ENCODE measurements around the gene AP3S2. TPM values are rescaled to one million over a fixed set of nuclear protein-coding genes. Genes with fewer than 3 reads are reported as not detected.

Gene AP3S2
- total and polyA plus RNA-seq, 2 experiments from 2014 or later: 9.4 to 93.3 TPM

DNA sequence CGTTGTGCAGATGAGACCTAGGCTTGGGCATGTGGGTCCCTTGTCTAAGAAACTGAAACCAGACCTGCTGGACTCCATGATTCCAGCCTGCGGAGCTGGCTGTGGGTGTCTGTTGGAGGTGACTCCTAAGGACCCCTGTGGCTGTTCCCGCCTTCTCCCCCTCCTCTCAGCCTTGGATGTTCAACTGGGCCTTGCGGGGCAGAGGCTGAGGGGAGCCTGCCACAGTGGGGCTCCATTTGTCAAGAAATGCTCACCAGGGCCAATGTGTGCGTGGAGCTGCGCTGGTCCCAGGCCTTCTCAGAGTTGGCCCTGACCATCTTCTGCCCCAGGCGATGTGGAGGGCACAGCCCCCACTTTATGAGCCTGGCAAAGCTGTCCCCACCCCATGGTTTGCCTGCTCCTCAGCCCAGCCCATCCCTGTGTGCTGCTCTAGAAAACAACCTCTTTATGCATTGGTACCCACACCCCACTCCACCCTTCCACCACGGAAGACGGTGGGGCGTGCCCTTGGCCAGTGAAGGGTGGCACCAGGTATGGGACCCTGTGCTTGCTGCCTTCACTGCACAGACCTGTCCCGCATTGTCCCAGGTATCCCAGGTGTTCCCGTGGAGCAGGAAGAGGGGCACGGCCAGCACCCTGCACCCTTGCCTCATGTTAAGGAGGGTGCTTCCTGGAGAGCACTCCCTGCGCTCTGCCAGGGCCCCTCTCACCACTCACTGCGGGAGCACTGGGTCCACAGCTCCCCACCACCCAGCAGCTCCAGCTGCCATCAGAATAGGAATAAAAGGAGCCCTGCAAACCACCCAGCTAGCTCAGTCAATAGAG is 109.7 kb downstream of the AP3S2 start:
- Mint-ChIP-seq H3K4me1 (peaks cover 22% of the 10 kb centered on the region), H3K4me3 (no peak overlapping the region), H3K36me3 (ENCODE audit: low read depth) (peaks cover 3% of the 10 kb centered on the region; the same call in 1 of the 3 replicates), H3K9me3 (peaks cover 8% of the 10 kb centered on the region; the same call in 2 of the 3 replicates), H3K27ac (no peak overlapping the region), H3K27me3 (ENCODE audit: insufficient read depth, low read depth, poor library complexity) (peaks cover 7% of the 10 kb centered on the region)
- TF ChIP-seq, protein P1, sequence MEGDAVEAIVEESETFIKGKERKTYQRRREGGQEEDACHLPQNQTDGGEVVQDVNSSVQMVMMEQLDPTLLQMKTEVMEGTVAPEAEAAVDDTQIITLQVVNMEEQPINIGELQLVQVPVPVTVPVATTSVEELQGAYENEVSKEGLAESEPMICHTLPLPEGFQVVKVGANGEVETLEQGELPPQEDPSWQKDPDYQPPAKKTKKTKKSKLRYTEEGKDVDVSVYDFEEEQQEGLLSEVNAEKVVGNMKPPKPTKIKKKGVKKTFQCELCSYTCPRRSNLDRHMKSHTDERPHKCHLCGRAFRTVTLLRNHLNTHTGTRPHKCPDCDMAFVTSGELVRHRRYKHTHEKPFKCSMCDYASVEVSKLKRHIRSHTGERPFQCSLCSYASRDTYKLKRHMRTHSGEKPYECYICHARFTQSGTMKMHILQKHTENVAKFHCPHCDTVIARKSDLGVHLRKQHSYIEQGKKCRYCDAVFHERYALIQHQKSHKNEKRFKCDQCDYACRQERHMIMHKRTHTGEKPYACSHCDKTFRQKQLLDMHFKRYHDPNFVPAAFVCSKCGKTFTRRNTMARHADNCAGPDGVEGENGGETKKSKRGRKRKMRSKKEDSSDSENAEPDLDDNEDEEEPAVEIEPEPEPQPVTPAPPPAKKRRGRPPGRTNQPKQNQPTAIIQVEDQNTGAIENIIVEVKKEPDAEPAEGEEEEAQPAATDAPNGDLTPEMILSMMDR (conservative IDR thresholded peaks at IDR 0.05; ENCODE audit: low read depth in 2 of 2): peak in 1 of 2 experiments; percentile 21; a peak in 1 of 4 replicates
- TF ChIP-seq NANOG (IDR thresholded peaks at IDR 0.05; ENCODE audit: borderline replicate concordance) (no peak), EZH2 (IDR thresholded peaks at IDR 0.05; ENCODE audit: low read depth, unreplicated experiment) (no peak)
- Histone ChIP-seq H3K36me3 (ENCODE audit: insufficient read depth) (no peaks in the 10 kb centered on the region), H3K27ac (ENCODE audit: low read depth) (no peak overlapping the region), H3K79me2 (replicated peaks; ENCODE audit: insufficient read depth) (no peaks in the 10 kb centered on the region), H3K9me2 (ENCODE audit: insufficient read depth) (peaks cover 3% of the 10 kb centered on the region; the same call in 1 of the 2 replicates), H2AFZ (peak overlapping the region; percentile 74), H3K4me3 (no peak overlapping the region), H3K4me2 (peak overlapping the region; percentile 60), H3K27me3 (ENCODE audit: insufficient read depth) (no peaks in the 10 kb centered on the region), H3F3A (replicated peaks; ENCODE audit: low read depth) (no peaks in the 10 kb centered on the region), H3K4me1 (ENCODE audit: insufficient read depth) (peaks cover 17% of the 10 kb centered on the region), H4K20me1 (replicated peaks; ENCODE audit: insufficient read depth) (no peaks in the 10 kb centered on the region)
- DNase-seq (ENCODE audit: low spot score): no peak
- peak; percentile 49 for ATAC-seq

DNA sequence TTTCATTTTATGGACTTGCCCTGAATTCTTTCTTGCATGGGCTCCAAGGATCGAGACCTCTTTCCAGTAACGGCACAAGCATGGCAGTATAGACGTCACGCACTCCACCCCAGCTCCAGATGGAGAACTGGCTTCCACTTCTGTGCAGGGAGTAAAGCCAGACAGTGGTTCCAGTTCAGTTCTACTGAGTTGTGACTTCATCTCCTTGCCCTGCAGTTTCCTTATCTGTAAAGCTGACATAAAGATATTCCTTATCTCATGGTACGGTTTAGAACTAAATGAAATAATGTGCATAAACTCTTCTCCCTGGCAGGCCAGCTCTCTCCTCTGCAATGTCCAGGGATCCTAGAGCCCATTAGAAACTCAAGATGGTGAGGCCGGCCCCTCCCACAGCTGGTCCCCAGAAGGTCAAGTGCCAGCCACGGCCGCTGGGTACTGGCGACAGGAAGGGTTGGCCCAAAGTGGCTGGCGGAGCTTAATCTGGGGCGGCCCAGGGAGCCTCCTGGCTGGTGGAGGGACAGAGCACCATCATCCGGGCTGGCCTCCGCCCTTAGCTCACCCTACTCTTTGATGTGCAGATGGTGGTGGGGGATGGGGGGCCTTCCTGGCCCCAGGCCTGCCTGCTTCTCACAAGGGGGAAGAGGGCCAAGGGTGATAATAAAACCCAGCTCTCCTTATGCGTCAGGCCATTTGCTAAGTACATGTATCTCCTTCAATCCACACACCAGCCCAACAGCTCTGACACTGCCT is 110.5 kb downstream of the AP3S2 start:
- peaks cover 17% of the 10 kb centered on the region for H3K4me1 ChIP-seq (ENCODE audit: insufficient read depth)
- Mint-ChIP-seq H3K4me1 (peaks cover 22% of the 10 kb centered on the region), H3K4me3 (no peak overlapping the region), H3K36me3 (ENCODE audit: low read depth) (peaks cover 3% of the 10 kb centered on the region; the same call in 1 of the 3 replicates), H3K9me3 (peaks cover 7% of the 10 kb centered on the region; the same call in 2 of the 3 replicates), H3K27ac (no peak overlapping the region), H3K27me3 (ENCODE audit: insufficient read depth, low read depth, poor library complexity) (peaks cover 8% of the 10 kb centered on the region)
- peak overlapping the region; percentile 74 for H2AFZ ChIP-seq
- no peaks in the 10 kb centered on the region for H4K20me1 ChIP-seq (replicated peaks; ENCODE audit: insufficient read depth)
- H3K79me2 ChIP-seq (replicated peaks; ENCODE audit: insufficient read depth): no peaks in the 10 kb centered on the region
- H3K27me3 ChIP-seq (ENCODE audit: insufficient read depth): peaks cover 8% of the 10 kb centered on the region
- H3F3A ChIP-seq (replicated peaks; ENCODE audit: low read depth): no peaks in the 10 kb centered on the region
- peak overlapping the region; percentile 60 for H3K4me2 ChIP-seq
- H3K36me3 ChIP-seq (ENCODE audit: insufficient read depth): no peaks in the 10 kb centered on the region
- H3K9me2 ChIP-seq (ENCODE audit: insufficient read depth): peaks cover 3% of the 10 kb centered on the region; the same call in 1 of the 2 replicates
- ATAC-seq (peak; percentile 84), DNase-seq (ENCODE audit: low spot score) (peak; percentile 48)
- no peak overlapping the region for H3K27ac ChIP-seq (ENCODE audit: low read depth)
- no peak overlapping the region for H3K4me3 ChIP-seq
- TF ChIP-seq, protein P2, sequence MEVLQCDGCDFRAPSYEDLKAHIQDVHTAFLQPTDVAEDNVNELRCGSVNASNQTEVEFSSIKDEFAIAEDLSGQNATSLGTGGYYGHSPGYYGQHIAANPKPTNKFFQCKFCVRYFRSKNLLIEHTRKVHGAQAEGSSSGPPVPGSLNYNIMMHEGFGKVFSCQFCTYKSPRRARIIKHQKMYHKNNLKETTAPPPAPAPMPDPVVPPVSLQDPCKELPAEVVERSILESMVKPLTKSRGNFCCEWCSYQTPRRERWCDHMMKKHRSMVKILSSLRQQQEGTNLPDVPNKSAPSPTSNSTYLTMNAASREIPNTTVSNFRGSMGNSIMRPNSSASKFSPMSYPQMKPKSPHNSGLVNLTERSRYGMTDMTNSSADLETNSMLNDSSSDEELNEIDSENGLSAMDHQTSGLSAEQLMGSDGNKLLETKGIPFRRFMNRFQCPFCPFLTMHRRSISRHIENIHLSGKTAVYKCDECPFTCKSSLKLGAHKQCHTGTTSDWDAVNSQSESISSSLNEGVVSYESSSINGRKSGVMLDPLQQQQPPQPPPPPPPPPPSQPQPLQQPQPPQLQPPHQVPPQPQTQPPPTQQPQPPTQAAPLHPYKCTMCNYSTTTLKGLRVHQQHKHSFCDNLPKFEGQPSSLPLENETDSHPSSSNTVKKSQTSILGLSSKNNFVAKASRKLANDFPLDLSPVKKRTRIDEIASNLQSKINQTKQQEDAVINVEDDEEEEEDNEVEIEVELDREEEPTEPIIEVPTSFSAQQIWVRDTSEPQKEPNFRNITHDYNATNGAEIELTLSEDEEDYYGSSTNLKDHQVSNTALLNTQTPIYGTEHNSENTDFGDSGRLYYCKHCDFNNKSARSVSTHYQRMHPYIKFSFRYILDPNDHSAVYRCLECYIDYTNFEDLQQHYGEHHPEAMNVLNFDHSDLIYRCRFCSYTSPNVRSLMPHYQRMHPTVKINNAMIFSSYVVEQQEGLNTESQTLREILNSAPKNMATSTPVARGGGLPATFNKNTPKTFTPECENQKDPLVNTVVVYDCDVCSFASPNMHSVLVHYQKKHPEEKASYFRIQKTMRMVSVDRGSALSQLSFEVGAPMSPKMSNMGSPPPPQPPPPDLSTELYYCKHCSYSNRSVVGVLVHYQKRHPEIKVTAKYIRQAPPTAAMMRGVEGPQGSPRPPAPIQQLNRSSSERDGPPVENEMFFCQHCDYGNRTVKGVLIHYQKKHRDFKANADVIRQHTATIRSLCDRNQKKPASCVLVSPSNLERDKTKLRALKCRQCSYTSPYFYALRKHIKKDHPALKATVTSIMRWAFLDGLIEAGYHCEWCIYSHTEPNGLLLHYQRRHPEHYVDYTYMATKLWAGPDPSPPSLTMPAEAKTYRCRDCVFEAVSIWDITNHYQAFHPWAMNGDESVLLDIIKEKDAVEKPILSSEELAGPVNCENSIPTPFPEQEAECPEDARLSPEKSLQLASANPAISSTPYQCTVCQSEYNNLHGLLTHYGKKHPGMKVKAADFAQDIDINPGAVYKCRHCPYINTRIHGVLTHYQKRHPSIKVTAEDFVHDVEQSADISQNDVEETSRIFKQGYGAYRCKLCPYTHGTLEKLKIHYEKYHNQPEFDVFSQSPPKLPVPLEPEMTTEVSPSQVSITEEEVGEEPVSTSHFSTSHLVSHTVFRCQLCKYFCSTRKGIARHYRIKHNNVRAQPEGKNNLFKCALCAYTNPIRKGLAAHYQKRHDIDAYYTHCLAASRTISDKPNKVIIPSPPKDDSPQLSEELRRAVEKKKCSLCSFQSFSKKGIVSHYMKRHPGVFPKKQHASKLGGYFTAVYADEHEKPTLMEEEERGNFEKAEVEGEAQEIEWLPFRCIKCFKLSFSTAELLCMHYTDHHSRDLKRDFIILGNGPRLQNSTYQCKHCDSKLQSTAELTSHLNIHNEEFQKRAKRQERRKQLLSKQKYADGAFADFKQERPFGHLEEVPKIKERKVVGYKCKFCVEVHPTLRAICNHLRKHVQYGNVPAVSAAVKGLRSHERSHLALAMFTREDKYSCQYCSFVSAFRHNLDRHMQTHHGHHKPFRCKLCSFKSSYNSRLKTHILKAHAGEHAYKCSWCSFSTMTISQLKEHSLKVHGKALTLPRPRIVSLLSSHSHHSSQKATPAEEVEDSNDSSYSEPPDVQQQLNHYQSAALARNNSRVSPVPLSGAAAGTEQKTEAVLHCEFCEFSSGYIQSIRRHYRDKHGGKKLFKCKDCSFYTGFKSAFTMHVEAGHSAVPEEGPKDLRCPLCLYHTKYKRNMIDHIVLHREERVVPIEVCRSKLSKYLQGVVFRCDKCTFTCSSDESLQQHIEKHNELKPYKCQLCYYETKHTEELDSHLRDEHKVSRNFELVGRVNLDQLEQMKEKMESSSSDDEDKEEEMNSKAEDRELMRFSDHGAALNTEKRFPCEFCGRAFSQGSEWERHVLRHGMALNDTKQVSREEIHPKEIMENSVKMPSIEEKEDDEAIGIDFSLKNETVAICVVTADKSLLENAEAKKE (CRISPR knock-in tag; IDR thresholded peaks at IDR 0.05): no peak
- TF ChIP-seq EZH2 (IDR thresholded peaks at IDR 0.05; ENCODE audit: low read depth, unreplicated experiment): no peak
- TF ChIP-seq POLR2AphosphoS5 (IDR thresholded peaks at IDR 0.05; ENCODE audit: low read depth): no peak
- TF ChIP-seq, protein P1 (conservative IDR thresholded peaks at IDR 0.05; ENCODE audit: low read depth in 2 of 2): no peak
- no peak for TF ChIP-seq EZH2phosphoT487 (IDR thresholded peaks at IDR 0.05; ENCODE audit: unreplicated experiment)

Data from GM23338 (cell line).